HL-60 (cell line): ENCODE results near the gene WNT5B.

Source experiments
- DNase-seq, 2 experiments: peaks; one replicate each; pipeline ENCODE4 v3.0.0-alpha.2; 2010 to 2020; ENCODE audit warnings: low read depth in 1 of 2, low spot score in 1 of 2
- H3K27ac ChIP-seq: fragments of 250-450 bp; sonication (Bioruptor Pico); replicated peaks from 2 replicates; pipeline ENCODE4 v1.5.1; 2020; ENCODE audit warnings: mild to moderate bottlenecking, moderate library complexity
- H3K27me3 ChIP-seq: fragments of 250-450 bp; sonication (Bioruptor Pico); 2 replicates; pipeline ENCODE4 v1.5.1; 2021; ENCODE audit warnings: mild to moderate bottlenecking, moderate library complexity; ENCODE audit not compliant: insufficient read depth, poor library complexity, severe bottlenecking
- H3K4me3 ChIP-seq: replicated peaks from 2 replicates; pipeline ENCODE4 v1.5.1; 2011; ENCODE audit warnings: mild to moderate bottlenecking, control low read depth, low read length; ENCODE audit not compliant: insufficient read depth
- GABPA ChIP-seq: IDR thresholded peaks from 2 replicates; pipeline ENCODE4 v1.6.1; 2012; ENCODE audit warnings: low read depth
- POLR2AphosphoS5 ChIP-seq: IDR thresholded peaks from 2 replicates; pipeline ENCODE4 v1.6.1; 2012; ENCODE audit warnings: low read depth
- SPI1 ChIP-seq: IDR thresholded peaks from 2 replicates; pipeline ENCODE4 v1.6.1; 2012; ENCODE audit warnings: low read depth, mild to moderate bottlenecking, borderline replicate concordance
- TF ChIP-seq, protein P1 (sequence below): IDR thresholded peaks from 2 replicates; pipeline ENCODE4 v1.6.1; 2012; ENCODE audit warnings: low read depth; ENCODE audit not compliant: insufficient replicate concordance
- TF ChIP-seq, protein P2 (sequence below): IDR thresholded peaks from one replicate; pipeline ENCODE4 v1.5.1; 2011; ENCODE audit warnings: low read length, control low read depth, inconsistent platforms; ENCODE audit not compliant: insufficient read depth

WNT5B gene

DNA sequence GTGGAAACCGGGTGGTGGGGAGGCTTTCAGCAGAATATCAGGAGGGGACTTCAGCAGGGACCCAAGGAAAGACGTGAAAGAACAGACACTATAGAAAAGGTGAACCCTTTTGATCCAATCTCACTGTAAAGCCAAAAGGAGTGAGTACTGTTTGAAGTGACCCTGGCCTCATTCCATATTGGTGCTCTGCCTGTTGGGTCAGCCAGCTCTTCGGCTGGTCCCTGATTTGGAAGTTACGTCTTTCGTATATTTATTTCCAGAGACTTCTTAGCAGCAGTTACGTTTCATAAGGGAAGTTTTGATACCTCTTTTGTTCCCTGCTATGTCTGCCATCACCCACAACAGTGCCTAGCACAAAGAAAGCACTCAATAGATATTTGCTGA lies 21.9 kb downstream of the WNT5B start:
- H3K27ac ChIP-seq, result no peak overlapping the region
- TF ChIP-seq, protein P1, sequence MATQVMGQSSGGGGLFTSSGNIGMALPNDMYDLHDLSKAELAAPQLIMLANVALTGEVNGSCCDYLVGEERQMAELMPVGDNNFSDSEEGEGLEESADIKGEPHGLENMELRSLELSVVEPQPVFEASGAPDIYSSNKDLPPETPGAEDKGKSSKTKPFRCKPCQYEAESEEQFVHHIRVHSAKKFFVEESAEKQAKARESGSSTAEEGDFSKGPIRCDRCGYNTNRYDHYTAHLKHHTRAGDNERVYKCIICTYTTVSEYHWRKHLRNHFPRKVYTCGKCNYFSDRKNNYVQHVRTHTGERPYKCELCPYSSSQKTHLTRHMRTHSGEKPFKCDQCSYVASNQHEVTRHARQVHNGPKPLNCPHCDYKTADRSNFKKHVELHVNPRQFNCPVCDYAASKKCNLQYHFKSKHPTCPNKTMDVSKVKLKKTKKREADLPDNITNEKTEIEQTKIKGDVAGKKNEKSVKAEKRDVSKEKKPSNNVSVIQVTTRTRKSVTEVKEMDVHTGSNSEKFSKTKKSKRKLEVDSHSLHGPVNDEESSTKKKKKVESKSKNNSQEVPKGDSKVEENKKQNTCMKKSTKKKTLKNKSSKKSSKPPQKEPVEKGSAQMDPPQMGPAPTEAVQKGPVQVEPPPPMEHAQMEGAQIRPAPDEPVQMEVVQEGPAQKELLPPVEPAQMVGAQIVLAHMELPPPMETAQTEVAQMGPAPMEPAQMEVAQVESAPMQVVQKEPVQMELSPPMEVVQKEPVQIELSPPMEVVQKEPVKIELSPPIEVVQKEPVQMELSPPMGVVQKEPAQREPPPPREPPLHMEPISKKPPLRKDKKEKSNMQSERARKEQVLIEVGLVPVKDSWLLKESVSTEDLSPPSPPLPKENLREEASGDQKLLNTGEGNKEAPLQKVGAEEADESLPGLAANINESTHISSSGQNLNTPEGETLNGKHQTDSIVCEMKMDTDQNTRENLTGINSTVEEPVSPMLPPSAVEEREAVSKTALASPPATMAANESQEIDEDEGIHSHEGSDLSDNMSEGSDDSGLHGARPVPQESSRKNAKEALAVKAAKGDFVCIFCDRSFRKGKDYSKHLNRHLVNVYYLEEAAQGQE, result no peak
- no peak for TF ChIP-seq GABPA
- TF ChIP-seq, protein P2, sequence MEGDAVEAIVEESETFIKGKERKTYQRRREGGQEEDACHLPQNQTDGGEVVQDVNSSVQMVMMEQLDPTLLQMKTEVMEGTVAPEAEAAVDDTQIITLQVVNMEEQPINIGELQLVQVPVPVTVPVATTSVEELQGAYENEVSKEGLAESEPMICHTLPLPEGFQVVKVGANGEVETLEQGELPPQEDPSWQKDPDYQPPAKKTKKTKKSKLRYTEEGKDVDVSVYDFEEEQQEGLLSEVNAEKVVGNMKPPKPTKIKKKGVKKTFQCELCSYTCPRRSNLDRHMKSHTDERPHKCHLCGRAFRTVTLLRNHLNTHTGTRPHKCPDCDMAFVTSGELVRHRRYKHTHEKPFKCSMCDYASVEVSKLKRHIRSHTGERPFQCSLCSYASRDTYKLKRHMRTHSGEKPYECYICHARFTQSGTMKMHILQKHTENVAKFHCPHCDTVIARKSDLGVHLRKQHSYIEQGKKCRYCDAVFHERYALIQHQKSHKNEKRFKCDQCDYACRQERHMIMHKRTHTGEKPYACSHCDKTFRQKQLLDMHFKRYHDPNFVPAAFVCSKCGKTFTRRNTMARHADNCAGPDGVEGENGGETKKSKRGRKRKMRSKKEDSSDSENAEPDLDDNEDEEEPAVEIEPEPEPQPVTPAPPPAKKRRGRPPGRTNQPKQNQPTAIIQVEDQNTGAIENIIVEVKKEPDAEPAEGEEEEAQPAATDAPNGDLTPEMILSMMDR, result no peak
- TF ChIP-seq POLR2AphosphoS5, result no peak
- TF ChIP-seq SPI1, result no peak
- no peak for DNase-seq
- H3K27me3 ChIP-seq, result no peaks in the 10 kb centered on the region
- H3K4me3 ChIP-seq, result no peak overlapping the region

DNA sequence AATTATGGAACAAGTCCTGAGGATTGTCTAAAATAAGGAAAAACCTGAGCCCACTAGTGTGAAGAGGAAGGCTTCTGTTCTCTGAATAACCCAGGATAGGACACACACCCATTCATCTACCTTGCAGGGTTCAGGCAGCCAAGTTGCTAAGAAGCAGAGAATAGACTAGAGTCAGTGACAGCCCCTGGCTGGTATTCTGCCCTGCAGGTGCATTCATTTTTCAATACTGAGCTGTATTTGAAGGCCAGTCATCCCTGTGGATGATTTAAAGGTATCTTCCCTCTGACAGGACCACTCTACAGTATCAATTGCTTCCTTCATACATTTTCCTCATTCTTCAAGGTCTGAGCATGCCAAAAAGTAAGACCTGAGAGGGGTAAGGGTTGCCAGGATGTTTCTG lies 22.9 kb downstream of the WNT5B start:
- TF ChIP-seq SPI1 (no peak), GABPA (no peak), POLR2AphosphoS5 (no peak)
- TF ChIP-seq, protein P1, result no peak
- TF ChIP-seq, protein P2, result no peak
- H3K27ac ChIP-seq, result no peak overlapping the region
- no peaks in the 10 kb centered on the region for H3K27me3 ChIP-seq
- H3K4me3 ChIP-seq, result no peak overlapping the region
- no peak for DNase-seq

DNA sequence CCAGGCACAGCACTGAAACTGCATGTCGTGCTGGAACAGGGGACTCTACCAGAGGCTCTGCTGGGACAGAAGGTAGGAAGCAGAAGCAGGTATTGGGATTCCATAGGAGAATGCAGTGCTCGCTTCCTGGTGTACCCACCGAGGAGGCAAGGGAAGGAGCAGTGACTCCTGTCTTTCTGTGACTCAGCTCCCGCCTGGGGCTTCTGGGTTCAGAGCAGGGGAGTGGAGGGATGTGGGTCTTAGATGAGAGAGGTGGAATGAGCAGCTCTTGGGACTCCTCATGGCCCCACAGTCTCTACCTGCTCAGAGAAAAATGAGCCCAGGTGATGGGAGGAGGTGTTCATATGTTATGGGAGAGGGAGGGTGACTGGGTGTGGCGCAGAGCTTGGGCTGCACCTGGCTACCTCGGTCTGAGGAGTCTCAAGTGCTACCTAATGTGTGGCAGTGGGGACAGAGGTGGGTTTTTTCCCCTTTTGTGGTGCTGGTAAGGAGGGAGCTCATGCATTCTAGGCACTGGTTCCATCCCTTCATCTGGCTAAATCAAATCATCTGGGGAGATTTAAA lies 26.3 kb downstream of the WNT5B start:
- Histone ChIP-seq H3K27ac (no peak overlapping the region), H3K4me3 (no peak overlapping the region), H3K27me3 (no peaks in the 10 kb centered on the region)
- TF ChIP-seq, protein P1, result no peak
- TF ChIP-seq, protein P2, result no peak
- TF ChIP-seq POLR2AphosphoS5, result no peak
- DNase-seq, result no peak
